ENCODE data around the gene PHF21B. TPM values are rescaled to one million over a fixed set of nuclear protein-coding genes. Genes with fewer than 3 reads are reported as not detected.

PHF21B gene
- total RNA-seq, 4 donors from 2014 or later: 0.17 to 0.62 TPM; not detected in 2

- DNase-seq (ENCODE audit: low spot score in 2 of 2): no peak
- intact Hi-C loops (cut with DNase I; ENCODE audit: low total_unique reads): no loop called here
- 84 to 91% methylated on average over 13 of the region's 13 CpGs for WGBS, 2 donors
- H3K4me3 ChIP-seq (ENCODE audit: low read depth, poor library complexity, severe bottlenecking): no peak overlapping the region
- TF ChIP-seq POLR2A (IDR thresholded peaks at IDR 0.05) (no peak), CTCF (IDR thresholded peaks at IDR 0.05) (no peak)
Measured at GRCh38 chr22:44990328-44990727, 19.5 kb downstream of the PHF21B start.

GRCh38 chr22:44988671-44989070 is 21.1 kb downstream of the PHF21B start:
- intact Hi-C loops (cut with DNase I; ENCODE audit: low total_unique reads): no loop called here
- TF ChIP-seq POLR2A (IDR thresholded peaks at IDR 0.05) (no peak), CTCF (IDR thresholded peaks at IDR 0.05) (no peak)
- DNase-seq (ENCODE audit: low spot score in 2 of 2): no peak
- H3K4me3 ChIP-seq (ENCODE audit: low read depth, poor library complexity, severe bottlenecking): no peak overlapping the region
- 81% methylated on average over 5 of the region's 5 CpGs for WGBS, 2 donors

GRCh38 chr22:44986926-44987325 is 22.9 kb downstream of the PHF21B start:
- WGBS, 2 donors: 91 to 93% methylated on average over 5 of the region's 5 CpGs
- intact Hi-C loops (cut with DNase I; ENCODE audit: low total_unique reads): no loop called here
- TF ChIP-seq CTCF (IDR thresholded peaks at IDR 0.05): no peak
- TF ChIP-seq POLR2A (IDR thresholded peaks at IDR 0.05): no peak
- no peak for DNase-seq (ENCODE audit: low spot score in 2 of 2)
- H3K4me3 ChIP-seq (ENCODE audit: low read depth, poor library complexity, severe bottlenecking): no peak overlapping the region

- intact Hi-C loops (cut with DNase I; ENCODE audit: low total_unique reads): no loop called here
- H3K4me3 ChIP-seq (ENCODE audit: low read depth, poor library complexity, severe bottlenecking): no peak overlapping the region
- WGBS, 2 donors: 95 to 99% methylated on average over 4 of the region's 4 CpGs
- no peak for TF ChIP-seq CTCF (IDR thresholded peaks at IDR 0.05)
- no peak for TF ChIP-seq POLR2A (IDR thresholded peaks at IDR 0.05)
- no peak for DNase-seq (ENCODE audit: low spot score in 2 of 2)
Measured at GRCh38 chr22:44985906-44986527, 23.8 kb downstream of the PHF21B start.

- TF ChIP-seq CTCF (IDR thresholded peaks at IDR 0.05) (no peak), POLR2A (IDR thresholded peaks at IDR 0.05) (no peak)
- 95 to 98% methylated on average over 4 of the region's 4 CpGs for WGBS, 2 donors
- no peak overlapping the region for H3K4me3 ChIP-seq (ENCODE audit: low read depth, poor library complexity, severe bottlenecking)
- intact Hi-C loops (cut with DNase I; ENCODE audit: low total_unique reads): no loop called here
- no peak for DNase-seq (ENCODE audit: low spot score in 2 of 2)
Measured at GRCh38 chr22:44983878-44984482, 25.8 kb downstream of the PHF21B start.

- WGBS, 2 donors: 75 to 76% methylated on average over 9 of the region's 9 CpGs
- intact Hi-C loops (cut with DNase I; ENCODE audit: low total_unique reads): no loop called here
Measured at GRCh38 chr22:44982445-44982844, 27.4 kb downstream of the PHF21B start.

More at GRCh38 chr22:44982445-44982844, 27.4 kb downstream of the PHF21B start:
- DNase-seq (ENCODE audit: low spot score in 2 of 2): no peak
- no peak overlapping the region for H3K4me3 ChIP-seq (ENCODE audit: low read depth, poor library complexity, severe bottlenecking)
- TF ChIP-seq CTCF (IDR thresholded peaks at IDR 0.05) (no peak), POLR2A (IDR thresholded peaks at IDR 0.05) (no peak)
